NOMO-1 (cell line): ENCODE measurements around the gene FOCAD.

Source experiments
- DNase-seq, 2 experiments: peaks; one replicate each; lab custom pipeline; 2025; ENCODE audit not compliant: unreplicated experiment in 2 of 2; lab: John Stamatoyannopoulos, UW

Gene FOCAD

DNA sequence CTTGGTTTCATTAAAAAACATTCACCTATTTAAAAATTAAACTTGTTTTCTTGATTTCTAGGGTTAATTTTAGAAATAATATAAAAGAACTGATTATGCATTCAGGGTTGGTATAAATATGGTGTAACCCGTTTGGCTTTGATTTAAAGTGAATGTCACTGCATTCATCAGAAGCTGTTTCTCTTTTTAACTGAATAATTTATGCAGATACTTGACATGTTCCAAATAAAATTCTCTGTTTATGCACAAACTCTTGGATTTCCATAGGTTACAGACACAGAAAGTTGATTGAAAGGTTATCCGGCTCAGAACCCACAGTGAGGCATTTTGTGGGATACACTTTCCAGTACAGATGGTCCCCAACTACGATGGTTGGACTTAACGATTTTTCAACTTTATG is 186.1 kb downstream of the FOCAD start:
- no peak for DNase-seq

GRCh38 chr9:20872340-20872977 is 188.4 kb downstream of the FOCAD start:
- no peak for DNase-seq

GRCh38 chr9:20873240-20873865 is 189.3 kb downstream of the FOCAD start:
- DNase-seq: no peak

DNA sequence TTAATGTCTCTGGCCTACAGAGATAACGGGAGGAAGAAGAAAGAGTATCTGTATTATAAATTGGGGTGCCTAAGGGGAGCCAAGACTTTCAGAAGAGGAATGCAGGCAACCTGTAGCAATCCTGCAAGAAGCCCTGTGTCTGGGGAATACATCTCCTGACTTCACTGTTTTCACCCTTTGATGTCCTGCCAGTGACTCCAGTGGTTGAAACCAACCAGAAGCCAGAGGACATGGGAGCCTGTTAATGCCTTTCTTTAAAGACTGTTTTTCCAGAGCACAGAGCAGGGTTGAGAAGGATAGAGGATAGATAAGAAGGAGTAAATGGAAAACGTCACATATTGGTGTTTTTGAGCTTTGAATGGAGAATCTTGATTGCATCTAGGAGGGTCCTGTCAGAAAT is 196.2 kb downstream of the FOCAD start:
- DNase-seq: no peak

GRCh38 chr9:20880675-20881074 is 196.6 kb downstream of the FOCAD start:
- no peak for DNase-seq

GRCh38 chr9:20884985-20885593 is 201.0 kb downstream of the FOCAD start:
- no peak for DNase-seq

GRCh38 chr9:20898885-20899554 is 215.0 kb downstream of the FOCAD start:
- no peak for DNase-seq

GRCh38 chr9:20903212-20903611 is 219.2 kb downstream of the FOCAD start:
- DNase-seq: no peak

DNA sequence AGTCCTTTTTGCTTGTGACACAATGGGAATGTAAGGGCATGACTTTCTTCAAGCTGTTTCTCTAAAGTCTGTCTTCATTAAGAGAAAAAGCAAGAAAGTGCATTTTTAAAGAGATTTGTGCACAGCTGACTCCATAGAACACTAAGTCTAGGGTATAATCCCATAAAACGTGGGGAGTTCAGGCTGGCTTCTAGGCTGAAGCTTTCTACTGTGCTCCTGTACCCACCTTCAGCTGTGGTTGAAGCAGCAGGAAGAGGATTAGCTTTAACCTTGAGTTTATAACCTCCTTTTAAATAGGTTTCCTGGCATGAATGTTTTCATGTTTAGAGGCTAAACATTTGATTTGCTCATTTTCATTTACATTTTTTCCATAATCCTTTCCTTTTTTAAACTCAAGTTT is 220.9 kb downstream of the FOCAD start:
- no peak for DNase-seq

GRCh38 chr9:20906326-20906725 is 222.3 kb downstream of the FOCAD start:
- DNase-seq: no peak

DNA sequence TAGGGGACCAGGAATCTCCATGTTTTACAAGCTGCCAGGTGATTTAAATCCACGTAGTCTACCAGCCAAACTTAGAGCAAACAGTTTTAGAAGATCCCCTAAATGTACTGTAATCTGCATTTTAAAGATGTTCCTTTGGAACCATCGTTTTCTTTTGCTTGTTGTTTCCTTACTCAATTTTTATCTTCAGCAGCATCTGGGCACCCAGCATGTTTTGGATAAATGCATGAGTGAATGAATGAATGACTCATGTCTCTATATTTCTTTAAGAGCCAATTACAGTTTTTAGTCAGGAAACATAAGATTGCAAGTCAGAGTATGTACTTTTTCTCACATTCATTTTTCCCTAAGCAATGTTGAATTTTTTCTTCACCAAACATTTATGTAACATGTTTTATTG is 224.4 kb downstream of the FOCAD start:
- no peak for DNase-seq

- no peak for DNase-seq
Observed at GRCh38 chr9:20914556-20914955, 230.5 kb downstream of the FOCAD start.

- no peak for DNase-seq
Observed at GRCh38 chr9:20921362-20921761, 237.3 kb downstream of the FOCAD start.

- no peak for DNase-seq
Observed at GRCh38 chr9:20925256-20926045, 241.4 kb downstream of the FOCAD start.

- DNase-seq: no peak
Observed at GRCh38 chr9:20929276-20929675, 245.2 kb downstream of the FOCAD start.

- DNase-seq: no peak
Observed at GRCh38 chr9:20930836-20931235, 246.8 kb downstream of the FOCAD start.

GRCh38 chr9:20940447-20941173 is 256.6 kb downstream of the FOCAD start:
- no peak for DNase-seq

- no peak for DNase-seq
Observed at GRCh38 chr9:20941174-20941690, 257.2 kb downstream of the FOCAD start.

- DNase-seq: no peak
Observed at GRCh38 chr9:20944507-20944906, 260.4 kb downstream of the FOCAD start.

GRCh38 chr9:20945269-20945668 is 261.2 kb downstream of the FOCAD start:
- no peak for DNase-seq
